Fibroblast of peridontal ligament (primary cell): Measurements from ENCODE around the gene KCNQ1OT1.

Experiments used
- DNase-seq: peaks from one replicate; pipeline ENCODE4 v3.0.0-alpha.2; 2010; ENCODE audit errors: extremely low read depth

KCNQ1OT1 gene

GRCh38 chr11:2699531-2700414 lies at the start of gene KCNQ1OT1:
TSS of gene KCNQ1OT1 (minus strand) at chr11:2699994.
- DNase-seq = peak; percentile 90

DNA sequence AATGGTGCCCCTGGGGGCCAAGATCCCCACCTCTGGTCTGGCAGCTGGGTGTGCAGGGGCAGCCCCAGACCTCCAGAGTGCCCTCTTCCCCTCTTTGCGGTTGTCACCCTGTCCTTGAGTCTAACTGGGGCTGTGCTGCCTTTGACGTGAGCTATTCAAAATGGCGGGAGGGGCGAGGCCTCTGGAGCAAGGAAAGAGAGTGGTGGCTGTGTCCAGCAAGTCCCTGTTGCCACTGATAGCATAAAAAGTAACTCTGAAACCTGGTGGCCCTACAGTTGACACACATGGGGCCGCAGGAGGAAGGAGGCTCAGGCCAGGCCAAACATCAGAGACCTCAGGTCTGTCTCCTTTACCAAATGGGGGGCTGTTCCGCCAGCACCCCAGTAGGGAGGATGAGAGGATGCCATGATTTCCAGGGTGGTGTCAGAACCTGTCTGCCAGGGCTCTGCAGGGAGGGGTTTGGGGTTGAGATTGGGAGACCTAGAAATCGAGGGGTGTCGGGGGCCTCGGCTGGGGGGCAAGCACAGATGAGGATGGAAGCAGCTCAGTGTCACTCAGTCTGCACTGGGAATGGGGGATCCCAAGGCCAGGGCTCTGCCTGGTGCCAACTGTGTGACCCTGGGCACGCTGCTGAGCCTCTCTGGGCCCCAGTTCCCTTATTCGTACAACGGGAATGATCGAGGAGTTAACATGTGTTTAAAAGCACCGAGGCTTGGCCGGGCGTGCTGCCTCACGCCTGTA lies 49.2 kb upstream of the KCNQ1OT1 start:
- no peak for DNase-seq

- DNase-seq = no peak
Observed at GRCh38 chr11:2748061-2748813, 48.4 kb upstream of the KCNQ1OT1 start.

- no peak for DNase-seq
Observed at GRCh38 chr11:2747248-2748027, 47.6 kb upstream of the KCNQ1OT1 start.

- DNase-seq = no peak
Observed at GRCh38 chr11:2746401-2747247, 46.8 kb upstream of the KCNQ1OT1 start.

- no peak for DNase-seq
Observed at GRCh38 chr11:2745511-2745910, 45.7 kb upstream of the KCNQ1OT1 start.

DNA sequence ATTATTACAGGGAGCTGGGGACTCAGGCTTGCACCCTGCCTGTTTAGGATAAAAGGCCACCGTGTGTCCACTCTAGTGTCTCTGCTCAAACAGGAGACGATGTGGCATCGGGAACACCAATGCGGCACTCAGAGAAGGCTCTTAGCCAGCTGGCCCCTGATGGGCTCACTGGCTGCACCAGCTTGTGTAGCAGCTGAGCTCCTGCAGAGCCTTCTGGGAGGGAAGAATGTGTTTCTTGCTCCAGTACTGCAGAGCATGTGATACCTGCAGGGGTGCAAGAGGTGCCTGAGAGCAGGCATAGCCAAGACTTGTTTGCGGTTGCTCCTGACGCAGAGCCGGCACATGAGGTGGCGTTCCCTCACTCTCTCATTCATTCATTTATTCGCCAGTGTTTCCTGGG lies 44.4 kb upstream of the KCNQ1OT1 start:
- no peak for DNase-seq

DNA sequence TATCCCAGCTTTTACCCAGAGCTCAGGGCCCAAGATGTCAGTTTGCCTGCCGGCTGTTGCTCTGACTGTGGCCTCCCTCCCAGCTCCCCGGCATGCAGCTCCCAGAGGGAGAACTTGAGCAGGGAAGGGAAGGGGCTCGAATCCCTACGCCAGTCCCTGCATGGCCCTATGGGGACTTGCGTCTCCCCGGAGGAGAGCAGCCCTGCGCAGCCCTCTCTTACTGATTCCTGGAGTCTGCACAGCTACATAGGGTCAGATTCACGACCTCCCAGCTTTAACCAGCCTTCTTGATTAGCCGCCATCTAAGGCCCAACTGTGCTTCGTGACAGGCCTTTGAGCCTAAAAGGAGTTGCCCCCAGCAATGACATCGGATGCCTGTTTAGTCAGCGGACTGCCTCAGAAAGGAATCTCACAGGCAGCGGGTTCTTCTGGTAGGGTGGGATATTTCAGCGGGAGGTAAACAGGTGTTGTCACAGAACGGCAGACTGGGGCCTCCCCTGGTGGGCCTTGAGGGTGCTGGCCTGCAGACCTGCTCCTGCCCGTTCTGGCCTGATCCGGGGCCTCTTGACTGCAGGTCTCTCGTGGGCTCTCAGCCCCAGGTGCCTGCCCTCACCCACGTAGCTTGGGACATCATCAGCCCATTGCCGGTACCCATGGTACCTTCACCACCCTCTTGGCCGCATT lies 43.8 kb upstream of the KCNQ1OT1 start:
- no peak for DNase-seq

DNA sequence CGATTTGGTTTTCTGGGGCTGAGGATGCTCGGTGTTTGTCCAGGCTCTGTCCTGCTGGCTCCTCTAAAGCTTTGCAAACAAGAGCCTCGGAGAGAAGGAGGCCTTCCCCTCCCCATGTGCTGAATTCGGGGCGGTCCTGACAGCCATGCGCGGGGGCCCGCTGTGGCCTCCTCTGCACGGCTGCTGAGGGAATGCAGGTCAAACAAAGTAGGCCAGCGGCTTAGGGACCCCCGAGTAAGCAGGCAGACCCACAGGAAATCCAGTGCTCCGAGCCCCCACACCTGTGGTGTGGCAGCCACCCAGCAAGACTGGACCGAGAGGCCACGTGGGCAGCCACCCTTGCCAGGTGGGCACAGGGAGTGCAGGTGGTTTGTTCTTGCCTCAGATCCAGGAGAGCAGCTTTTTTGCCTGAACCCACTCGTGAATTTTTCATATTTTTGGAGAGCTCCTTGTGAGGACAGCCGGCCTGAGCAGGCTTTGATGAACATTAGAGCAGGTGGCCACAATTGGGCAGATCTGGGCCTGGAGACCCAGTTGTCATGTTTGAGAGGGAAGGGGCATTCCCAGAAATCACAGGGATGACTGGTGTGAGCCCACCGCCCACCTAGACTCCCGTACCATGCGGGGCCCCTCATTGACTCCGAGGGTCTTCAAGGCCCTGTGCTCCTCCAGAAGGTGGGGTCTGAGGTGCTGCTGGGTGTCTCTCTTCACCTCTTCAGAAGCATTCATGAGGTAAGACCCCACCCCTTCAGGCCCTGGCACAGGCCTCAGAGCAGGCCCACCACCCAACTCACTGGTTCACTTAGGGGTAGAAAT lies 43.0 kb upstream of the KCNQ1OT1 start:
- no peak for DNase-seq

- no peak for DNase-seq
Observed at GRCh38 chr11:2742201-2742600, 42.4 kb upstream of the KCNQ1OT1 start.

- peak; percentile 47 for DNase-seq
Observed at GRCh38 chr11:2741377-2742131, 41.8 kb upstream of the KCNQ1OT1 start.

DNA sequence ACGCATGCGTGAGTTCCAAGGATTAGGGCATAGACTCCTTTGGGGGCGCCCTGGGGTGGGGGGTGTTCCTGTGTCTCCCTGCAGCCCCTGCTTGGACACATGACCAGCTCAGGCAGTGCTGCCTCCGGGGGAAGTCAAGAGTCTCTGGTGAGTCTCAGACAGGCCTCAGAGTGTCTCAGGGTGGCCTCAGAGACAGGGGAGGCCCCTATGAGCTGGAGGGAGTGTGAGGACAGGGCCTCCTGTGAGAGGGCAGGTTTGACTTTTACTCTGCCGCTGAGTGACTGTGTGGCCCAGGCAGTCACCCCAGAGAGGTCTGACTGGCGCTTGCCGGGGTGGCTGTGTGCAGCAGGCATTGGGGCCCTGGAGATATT lies 41.2 kb upstream of the KCNQ1OT1 start:
- DNase-seq = no peak

DNA sequence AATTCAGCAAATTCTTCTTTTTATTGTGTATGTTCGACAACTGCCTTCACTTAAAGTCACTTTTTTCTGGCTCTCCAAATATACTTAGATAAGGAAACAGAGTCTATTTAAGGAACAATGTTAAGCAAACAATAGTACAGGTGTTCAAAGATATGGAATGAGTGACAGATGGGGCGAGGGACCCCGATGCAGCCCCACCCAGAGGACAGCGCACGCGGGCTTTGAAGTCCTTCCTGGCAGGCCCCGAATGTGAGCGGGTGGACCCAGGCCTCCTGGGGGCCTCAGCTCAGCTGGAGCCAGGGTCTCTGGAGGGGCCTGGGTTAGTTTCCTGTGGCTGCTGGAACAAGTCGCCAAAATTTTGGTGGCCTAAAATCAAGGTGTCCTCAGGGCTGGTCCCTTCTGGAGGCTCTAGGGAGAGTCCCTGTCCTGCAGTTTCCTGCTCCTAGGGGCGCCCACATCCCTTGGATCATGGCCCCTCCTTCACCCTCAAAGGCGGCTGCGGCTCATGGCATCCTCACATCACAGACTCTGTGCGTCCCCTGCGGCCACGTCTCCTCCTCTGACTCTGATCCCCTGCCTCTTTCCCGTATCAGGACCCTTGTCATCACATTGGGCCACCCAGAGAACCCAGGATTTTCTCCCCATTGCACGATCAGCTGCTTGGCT lies 40.6 kb upstream of the KCNQ1OT1 start:
- DNase-seq = no peak

DNA sequence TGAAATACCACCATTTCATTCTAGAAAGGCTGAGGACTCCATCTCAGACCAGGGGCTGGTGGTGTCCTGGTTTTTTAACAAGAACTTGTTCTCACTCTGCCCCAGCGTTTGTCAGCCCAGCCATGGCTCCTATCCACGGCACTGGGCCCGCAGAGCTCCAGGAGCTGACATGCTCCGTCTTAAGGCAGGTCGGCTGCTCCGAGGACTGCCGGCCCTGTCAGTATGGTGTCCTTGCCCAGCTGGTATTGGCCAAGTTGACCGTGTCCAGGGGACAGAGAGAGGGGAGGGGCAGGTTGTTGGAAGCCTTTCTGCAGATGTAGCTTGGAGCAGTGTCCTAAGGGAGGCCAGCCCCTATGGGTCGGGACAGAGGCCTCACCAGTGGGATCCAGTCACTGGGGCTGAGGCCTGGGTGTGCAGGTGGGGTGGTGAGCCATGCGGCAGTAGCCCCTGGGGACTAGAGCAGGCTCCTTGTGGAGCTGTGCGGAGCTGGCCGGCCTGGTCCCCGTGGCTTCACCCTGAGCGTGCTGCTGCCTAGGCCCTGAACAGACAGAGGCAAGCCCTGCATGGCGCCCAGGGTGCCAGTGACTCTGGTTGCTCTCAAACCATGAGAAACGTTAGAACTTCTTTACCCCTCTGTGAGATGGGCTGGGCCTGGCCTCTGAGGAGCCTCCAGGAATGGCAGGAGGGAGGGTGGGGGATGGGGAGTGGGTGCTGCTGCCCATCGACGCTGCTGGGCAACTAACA lies 39.9 kb upstream of the KCNQ1OT1 start:
- no peak for DNase-seq

DNA sequence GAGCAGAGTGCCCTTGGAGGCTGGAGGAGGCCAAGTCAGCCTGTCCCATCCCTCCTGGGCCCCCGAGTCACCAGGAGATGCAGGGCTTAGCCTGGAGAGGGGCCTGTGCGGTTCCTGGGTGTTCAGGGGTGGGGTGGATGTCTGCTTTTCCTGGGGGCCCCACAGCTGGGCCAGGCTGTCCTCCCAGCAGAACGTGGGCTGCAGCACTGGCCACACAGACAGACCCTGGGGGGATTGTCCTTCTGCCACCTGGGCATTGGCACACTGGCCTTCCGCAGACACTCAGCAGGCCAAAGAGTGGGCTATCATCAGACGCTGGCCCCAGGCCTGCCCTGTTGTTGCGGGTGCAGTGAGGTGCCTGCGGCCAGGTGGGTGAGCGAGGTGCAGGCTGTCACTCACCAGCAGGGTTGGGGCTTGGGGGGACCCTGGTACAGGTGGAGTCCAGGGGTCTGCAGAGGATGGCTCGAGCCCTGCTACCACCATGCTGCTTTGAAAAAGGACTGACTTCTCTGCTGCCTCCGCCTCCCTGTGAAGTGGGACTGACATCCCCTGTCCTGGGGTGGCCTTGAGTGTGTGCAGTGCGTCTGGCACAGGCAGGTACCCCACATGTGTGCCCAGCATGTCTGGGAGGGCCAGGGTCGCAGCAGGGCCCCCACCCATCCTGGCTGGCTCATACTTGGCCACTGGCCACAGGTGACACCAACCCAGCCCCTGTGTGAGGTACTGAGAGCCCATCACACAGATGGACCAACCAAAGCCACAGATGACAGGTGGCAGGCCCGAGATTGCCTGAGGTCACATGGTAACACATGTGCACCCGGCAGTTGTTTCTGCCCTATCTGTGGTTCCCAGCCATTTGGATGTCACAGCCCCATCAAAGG lies 39.0 kb upstream of the KCNQ1OT1 start:
- no peak for DNase-seq

DNA sequence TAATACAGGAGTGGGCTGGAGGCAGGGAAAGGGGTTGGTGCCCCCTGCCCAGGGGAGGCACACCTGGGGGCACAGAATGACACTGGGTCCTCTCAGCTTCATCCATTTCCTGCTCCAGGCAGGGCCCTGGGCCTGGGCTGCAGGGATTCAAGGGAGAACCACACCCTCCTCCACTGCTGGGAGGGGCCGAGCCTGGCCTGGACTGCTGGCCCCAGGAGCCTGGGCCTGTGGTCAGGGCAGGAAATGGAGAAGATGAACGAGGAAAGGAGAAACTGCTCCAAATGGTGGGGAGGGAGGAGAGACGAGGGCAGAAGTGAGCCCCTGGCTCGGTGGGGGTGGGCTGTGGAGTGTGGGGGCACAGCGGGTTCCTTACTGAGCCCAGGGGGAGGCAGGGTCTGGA lies 38.1 kb upstream of the KCNQ1OT1 start:
- DNase-seq = no peak
